GM12878 (cell line): Measurements from ENCODE around the gene RAD21L1. TPM values are rescaled to one million over a fixed set of nuclear protein-coding genes. Genes with fewer than 3 reads are reported as not detected.

Experiments used
- ATAC-seq: fragments of 200-7000 bp; cut with Tn5 transposase; 3 replicates; pipeline ENCODE4 v1.9.1; 2020; ENCODE audit warnings: mild to moderate bottlenecking, moderate library complexity
- BruUV-seq: library from RNA; stranded (reverse); fragments of 400-500 nt; replicated peaks from 2 replicates; lab custom pipeline; 2021; lab: Mats Ljungman, UMichigan
- CTCF ChIA-PET: fragments of 300-600 bp; sonication (Branson Sonifier 250); formaldehyde crosslinking; extraction: SDS; loops from one replicate; lab custom pipeline; 2021; ENCODE audit warnings: inconsistent platforms; lab: Yijun Ruan, JAX
- POLR2A ChIA-PET: fragments of 350-600 bp; formaldehyde crosslinking; extraction: SDS; loops from one replicate; lab custom pipeline; 2021; ENCODE audit warnings: inconsistent platforms; lab: Charles Lee
- RAD21 ChIA-PET: fragments of 300-600 bp; sonication (Branson Sonifier 250); formaldehyde crosslinking; loops from one replicate; lab custom pipeline; 2023; ENCODE audit warnings: antibody characterized with exemption; ENCODE audit not compliant: unreplicated experiment; lab: Charles Lee
- SMC1A ChIA-PET: fragments of 300-600 bp; sonication (Branson Sonifier 250); formaldehyde crosslinking; loops from one replicate; lab custom pipeline; 2023; ENCODE audit not compliant: unreplicated experiment, uncharacterized antibody; lab: Charles Lee
- DNase-seq: peaks from one replicate; pipeline ENCODE4 v3.0.0-alpha.2; 2011; ENCODE audit warnings: low read depth, low spot score
- FAIRE-seq: peaks from 3 replicates; lab custom pipeline; 2011; peaks lifted over from hg19 to GRCh38; lab: Jason Lieb, UNC
- H2AFZ ChIP-seq: 2 replicates; pipeline ENCODE4 v1.6.0; 2011; ENCODE audit warnings: low read depth, low read length, control low read depth; ENCODE audit not compliant: control insufficient read depth
- H3K27ac ChIP-seq: 2 replicates; pipeline ENCODE4 v1.5.1; 2011; ENCODE audit warnings: control low read depth; ENCODE audit not compliant: control insufficient read depth, insufficient read depth
- H3K27me3 ChIP-seq, 2 experiments: replicated peaks in 1 of 2; 2 replicates each; pipeline versions ENCODE4 v1.6.0 to v1.6.1; 2011; ENCODE audit warnings: low read length in 1 of 2; ENCODE audit not compliant: control insufficient read depth in 2 of 2, insufficient read depth in 2 of 2
- H3K36me3 ChIP-seq, 2 experiments: 2 replicates each; pipeline ENCODE4 v1.5.1; 2011; ENCODE audit warnings: low read length in 1 of 2; ENCODE audit not compliant: control insufficient read depth in 2 of 2, insufficient read depth in 2 of 2
- H3K4me1 ChIP-seq: 2 replicates; pipeline ENCODE4 v1.6.1; 2011; ENCODE audit warnings: mild to moderate bottlenecking, low read length, moderate library complexity, mixed read lengths; ENCODE audit not compliant: control insufficient read depth, insufficient read depth
- H3K4me2 ChIP-seq: 2 replicates; pipeline ENCODE4 v1.6.0; 2011; ENCODE audit warnings: control low read depth; ENCODE audit not compliant: control insufficient read depth, insufficient read depth
- H3K4me3 ChIP-seq: fragments of 200-600 bp; sonication (generic); 2 replicates; pipeline ENCODE4 v1.5.1; 2016
- H3K79me2 ChIP-seq: 2 replicates; pipeline ENCODE4 v1.6.0; 2011; ENCODE audit warnings: low read length; ENCODE audit not compliant: control insufficient read depth, insufficient read depth
- H3K9ac ChIP-seq: 2 replicates; pipeline ENCODE4 v1.8.0; 2011; ENCODE audit warnings: low read length, control low read depth, mixed read lengths; ENCODE audit not compliant: control insufficient read depth, insufficient read depth
- H3K9me3 ChIP-seq: replicated peaks from 3 replicates; pipeline ENCODE4 v1.5.1; 2011; ENCODE audit warnings: mild to moderate bottlenecking, low read length; ENCODE audit not compliant: control insufficient read depth, insufficient read depth
- H4K20me1 ChIP-seq: 2 replicates; pipeline ENCODE4 v1.6.0; 2011; ENCODE audit not compliant: control insufficient read depth, insufficient read depth
- HDGF ChIP-seq: fragments of 450-650 bp; IDR thresholded peaks from 2 replicates; pipeline ENCODE4 v1.6.1; 2016; ENCODE audit warnings: antibody characterized with exemption
- MYB ChIP-seq: fragments of 150-350 bp; IDR thresholded peaks from 2 replicates; pipeline ENCODE4 v1.6.1; 2014; ENCODE audit warnings: mild to moderate bottlenecking, low read depth, low read length, borderline replicate concordance
- RB1 ChIP-seq: fragments of 450-650 bp; formaldehyde crosslinking; IDR thresholded peaks from 2 replicates; pipeline ENCODE4 v1.6.1; 2017; ENCODE audit warnings: mild to moderate bottlenecking, borderline replicate concordance
- ZNF622 ChIP-seq: fragments of 450-650 bp; IDR thresholded peaks from 2 replicates; pipeline ENCODE4 v1.6.1; 2017; ENCODE audit warnings: mild to moderate bottlenecking, inconsistent platforms
- WGBS: methylation state at CpG from one replicate; pipeline ENCODE4 v1.1.6; 2016; ENCODE audit warnings: low lambda C conversion rate; ENCODE audit not compliant: insufficient replicate concordance, insufficient coverage; ENCODE audit errors: missing lambda C conversion rate; 5-methylcytosine and 5-hydroxymethylcytosine counted together
- in situ Hi-C: fragments of 300-500 bp; cut with MboI; formaldehyde crosslinking; loops from 9 replicates; pipeline ENCODE4 v1.14.3; 2018; ENCODE audit warnings: mixed read lengths
- intact Hi-C: fragments of 100-400 bp; cut with micrococcal nuclease; formaldehyde crosslinking; loops from one replicate; pipeline ENCODE4 v1.14.2; 2022; ENCODE audit not compliant: unreplicated experiment
- polyA plus RNA-seq, 11 experiments: library from polyadenylated mRNA; depleted of rRNA in 4 of 11; unstranded in 6 of 11; stranded (reverse) in 5 of 11; fragments of >200 nt; fragmentation: Nextera tagmentation in 4 of 11; fragmentation: Illumina TruSeq in 1 of 11; extraction: Ambion mirVana in 4 of 11; extraction: Trizol in 1 of 11; gene quantifications; 1 replicate in 1 of 11; 2 replicates in 10 of 11; pipeline versions ENCODE4 v1.2.1 to v1.2.3, GENCODE V29; 2011 to 2016; ENCODE audit warnings: inconsistent platforms in 2 of 11, missing spikeins in 2 of 11, low read depth in 1 of 11
- total RNA-seq, 4 experiments: library from RNA; depleted of rRNA in 3 of 4; stranded (reverse); fragments of >200 nt in 3 of 4; fragmentation: Illumina TruSeq in 1 of 4; extraction: Trizol in 1 of 4; gene quantifications; 2 replicates each; pipeline versions ENCODE4 v1.2.1 to v1.2.3, GENCODE V29; 2013 to 2021
- TF ChIP-seq, protein P1 (sequence below): IDR thresholded peaks from 2 replicates; pipeline ENCODE4 v1.6.1; 2012; ENCODE audit warnings: low read depth, low read length, improper control_type of control experiment
- TF ChIP-seq, protein P2 (sequence below): IDR thresholded peaks from 2 replicates; pipeline ENCODE4 v1.6.1; 2011; ENCODE audit warnings: mild to moderate bottlenecking, low read depth, low read length, moderate library complexity; ENCODE audit not compliant: insufficient replicate concordance

Gene RAD21L1
- total and polyA plus RNA-seq, 10 of the 15 experiments (the other 5 are each of a cell fraction or from before 2014, with no cell fraction given): not detected

DNA sequence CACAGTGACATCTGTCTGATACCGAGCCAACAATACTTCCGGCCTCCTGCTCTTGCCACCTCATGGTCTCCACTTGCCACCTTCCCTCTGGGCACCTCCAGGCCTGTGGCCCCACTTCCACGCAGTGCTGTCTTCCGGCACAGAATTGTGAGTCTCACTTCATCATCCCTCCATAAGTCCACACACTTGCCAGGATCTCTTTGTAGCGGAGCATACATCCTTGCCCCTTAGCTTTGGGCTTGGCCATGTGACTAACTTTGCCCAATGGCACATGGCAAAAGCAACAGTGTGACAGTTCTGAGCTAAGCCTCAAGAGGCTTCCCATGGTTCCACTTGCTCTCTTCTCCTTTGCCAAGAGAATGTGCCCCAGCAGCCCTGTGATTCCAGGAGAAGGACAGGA lies 27.1 kb upstream of the RAD21L1 start:
- Histone ChIP-seq H3K4me3 (no peak overlapping the region), H3K9me3 (no peaks in the 10 kb centered on the region), H3K27ac (no peak overlapping the region), H3K4me1 (no peaks in the 10 kb centered on the region), H3K27me3 (no peaks in the 10 kb centered on the region; a peak in 2 of 4 replicates), H3K4me2 (no peak overlapping the region), H2AFZ (no peak overlapping the region), H4K20me1 (no peaks in the 10 kb centered on the region), H3K36me3 (no peaks in the 10 kb centered on the region), H3K79me2 (no peaks in the 10 kb centered on the region), H3K9ac (no peak overlapping the region)
- ChIA-PET POLR2A (no interaction called here), RAD21 (no interaction called here), SMC1A (no interaction called here), CTCF (interaction anchor here (0.8 kb wide), 1 partner anchor 15 kb away, joined by 3 read pairs; no protein-coding TSS in a partner anchor)
- FAIRE-seq (no peak), DNase-seq (no peak), ATAC-seq (no peak)
- no TSS peak for BruUV-seq
- WGBS: 81% methylated on average over 5 of the region's 5 CpGs
- TF ChIP-seq MYB: no peak
- TF ChIP-seq, protein P1, sequence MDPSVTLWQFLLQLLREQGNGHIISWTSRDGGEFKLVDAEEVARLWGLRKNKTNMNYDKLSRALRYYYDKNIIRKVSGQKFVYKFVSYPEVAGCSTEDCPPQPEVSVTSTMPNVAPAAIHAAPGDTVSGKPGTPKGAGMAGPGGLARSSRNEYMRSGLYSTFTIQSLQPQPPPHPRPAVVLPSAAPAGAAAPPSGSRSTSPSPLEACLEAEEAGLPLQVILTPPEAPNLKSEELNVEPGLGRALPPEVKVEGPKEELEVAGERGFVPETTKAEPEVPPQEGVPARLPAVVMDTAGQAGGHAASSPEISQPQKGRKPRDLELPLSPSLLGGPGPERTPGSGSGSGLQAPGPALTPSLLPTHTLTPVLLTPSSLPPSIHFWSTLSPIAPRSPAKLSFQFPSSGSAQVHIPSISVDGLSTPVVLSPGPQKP: no peak
- TF ChIP-seq RB1: no peak
- TF ChIP-seq ZNF622: no peak
- TF ChIP-seq, protein P2, sequence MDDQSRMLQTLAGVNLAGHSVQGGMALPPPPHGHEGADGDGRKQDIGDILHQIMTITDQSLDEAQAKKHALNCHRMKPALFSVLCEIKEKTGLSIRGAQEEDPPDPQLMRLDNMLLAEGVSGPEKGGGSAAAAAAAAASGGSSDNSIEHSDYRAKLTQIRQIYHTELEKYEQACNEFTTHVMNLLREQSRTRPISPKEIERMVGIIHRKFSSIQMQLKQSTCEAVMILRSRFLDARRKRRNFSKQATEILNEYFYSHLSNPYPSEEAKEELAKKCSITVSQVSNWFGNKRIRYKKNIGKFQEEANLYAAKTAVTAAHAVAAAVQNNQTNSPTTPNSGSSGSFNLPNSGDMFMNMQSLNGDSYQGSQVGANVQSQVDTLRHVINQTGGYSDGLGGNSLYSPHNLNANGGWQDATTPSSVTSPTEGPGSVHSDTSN: no peak
- TF ChIP-seq HDGF: no peak
- in situ Hi-C loops: no loop called here
- intact Hi-C loops: no loop called here
